ENCODE results near the gene ATP8B1.
A peak's percentile ranks its signal among the peaks of the same experiment; 100 is the strongest.

The ATP8B1 gene

DNA sequence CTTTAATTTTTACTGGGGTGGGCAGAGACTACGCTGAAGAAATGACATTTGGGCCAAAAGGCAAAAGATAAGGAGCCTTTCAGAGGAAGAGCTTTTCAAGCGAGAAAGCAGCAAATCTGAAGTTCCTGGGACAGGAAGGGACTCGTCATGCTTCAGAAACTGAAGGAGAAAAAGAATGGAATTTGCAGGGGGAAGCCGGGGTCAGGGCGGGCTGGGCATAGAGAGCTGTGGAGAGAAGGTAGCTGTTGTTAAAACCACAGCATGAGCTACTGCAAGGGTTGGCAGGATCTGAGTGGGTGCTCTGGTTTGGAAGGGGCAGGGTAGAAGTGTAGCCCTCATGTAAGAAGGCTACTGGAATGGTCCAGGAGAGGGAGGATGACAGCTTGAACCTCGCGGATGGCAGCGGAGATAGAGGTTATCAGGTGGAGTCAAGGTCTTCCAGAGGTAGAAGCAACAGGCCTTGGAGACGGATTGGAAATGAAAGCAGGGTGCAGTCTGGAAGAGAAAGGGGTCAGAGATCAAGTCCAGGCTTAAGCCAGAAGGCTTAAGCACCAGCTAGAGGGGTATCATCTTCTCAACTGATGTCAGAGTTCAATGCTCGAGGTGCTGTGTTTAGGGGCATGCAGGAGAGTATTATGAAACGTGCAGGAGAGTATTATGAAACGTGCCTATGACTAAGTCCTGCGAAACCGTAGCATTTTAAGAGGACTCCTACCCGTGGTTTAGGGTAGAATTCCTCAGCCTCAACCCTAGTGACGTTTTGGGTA, 18.9 kb downstream of the ATP8B1 start:
- TF ChIP-seq CREB5 (CRISPR knock-in tag; IDR thresholded peaks at IDR 0.05; ENCODE audit: low read depth) = no peak
- TF ChIP-seq ZFP30 (CRISPR knock-in tag; IDR thresholded peaks at IDR 0.05) = no peak
- no peak for TF ChIP-seq ZC3H10 (CRISPR knock-in tag; IDR thresholded peaks at IDR 0.05)
- no peak for TF ChIP-seq GLIS3 (CRISPR knock-in tag; IDR thresholded peaks at IDR 0.05)
- no peak for TF ChIP-seq ZNF8 (CRISPR knock-in tag; IDR thresholded peaks at IDR 0.05)
- TF ChIP-seq ISL1 (CRISPR knock-in tag; IDR thresholded peaks at IDR 0.05) = no peak
- no peak for TF ChIP-seq SNAI2 (CRISPR knock-in tag; IDR thresholded peaks at IDR 0.05)
- ATAC-seq = peak; percentile 16

DNA sequence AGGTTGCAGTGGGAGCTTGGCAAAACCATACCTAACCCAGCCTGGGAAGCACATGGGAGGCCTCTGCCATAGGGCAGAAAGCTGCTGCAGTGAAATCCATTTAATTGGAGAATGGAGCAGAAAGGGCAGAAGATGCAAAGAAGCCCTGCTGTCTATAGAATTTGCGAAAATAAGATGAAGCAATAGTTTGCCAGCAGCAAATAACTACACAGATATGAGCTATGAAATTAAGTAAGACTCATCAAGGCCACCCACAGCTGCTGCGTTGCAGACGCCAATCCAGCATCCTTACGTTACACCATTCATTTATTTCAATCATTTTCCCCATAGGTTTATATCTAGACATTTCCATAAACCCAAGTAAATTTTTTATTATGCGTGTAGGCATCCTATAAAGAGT, 21.1 kb downstream of the ATP8B1 start:
- no peak for ATAC-seq
- TF ChIP-seq ZNF565 (CRISPR knock-in tag; conservative IDR thresholded peaks at IDR 0.05; ENCODE audit: low read depth) (no peak), OSR1 (CRISPR knock-in tag; IDR thresholded peaks at IDR 0.05) (no peak), ISL1 (CRISPR knock-in tag; IDR thresholded peaks at IDR 0.05) (no peak)

DNA sequence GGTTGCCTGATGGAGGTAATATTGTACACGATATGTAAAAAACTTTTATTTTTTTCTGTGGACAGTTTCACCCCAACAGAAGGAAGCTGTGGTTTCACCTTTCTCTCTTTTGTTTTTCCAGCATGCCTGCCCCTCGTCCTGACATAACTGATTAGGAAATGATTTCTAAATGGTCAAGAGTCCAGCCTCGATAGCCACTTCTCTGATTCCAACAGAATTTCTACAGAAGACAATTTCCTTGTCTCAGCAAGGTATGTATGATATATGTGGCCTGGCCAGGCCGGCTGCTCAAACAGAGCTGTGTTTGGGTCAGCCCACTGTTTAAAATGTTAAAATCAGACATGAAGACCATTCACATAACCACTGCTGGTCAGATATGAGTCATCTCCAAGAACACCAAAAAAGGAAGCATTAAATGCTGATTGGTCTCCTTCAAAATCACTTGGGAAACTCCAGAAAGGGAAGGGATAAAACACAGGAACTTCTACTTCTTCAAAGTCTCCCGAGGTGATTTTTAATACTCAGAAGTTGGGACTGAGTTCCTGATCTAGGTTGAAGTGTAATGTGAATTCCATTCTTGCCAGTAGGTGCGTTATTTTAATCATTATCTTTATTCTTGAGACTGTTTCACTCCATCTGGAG, 22.3 kb downstream of the ATP8B1 start:
- ATAC-seq = peak; percentile 75
- TF ChIP-seq TOX (CRISPR knock-in tag; IDR thresholded peaks at IDR 0.05; ENCODE audit: borderline replicate concordance) = no peak
- no peak for TF ChIP-seq ZNF70 (CRISPR knock-in tag; IDR thresholded peaks at IDR 0.05)
- TF ChIP-seq BACH2 (CRISPR knock-in tag; IDR thresholded peaks at IDR 0.05; ENCODE audit: borderline replicate concordance) = no peak
- TF ChIP-seq RARB (CRISPR knock-in tag; IDR thresholded peaks at IDR 0.05) = no peak
- no peak for TF ChIP-seq ZC3H10 (CRISPR knock-in tag; IDR thresholded peaks at IDR 0.05)
- TF ChIP-seq, protein P1, sequence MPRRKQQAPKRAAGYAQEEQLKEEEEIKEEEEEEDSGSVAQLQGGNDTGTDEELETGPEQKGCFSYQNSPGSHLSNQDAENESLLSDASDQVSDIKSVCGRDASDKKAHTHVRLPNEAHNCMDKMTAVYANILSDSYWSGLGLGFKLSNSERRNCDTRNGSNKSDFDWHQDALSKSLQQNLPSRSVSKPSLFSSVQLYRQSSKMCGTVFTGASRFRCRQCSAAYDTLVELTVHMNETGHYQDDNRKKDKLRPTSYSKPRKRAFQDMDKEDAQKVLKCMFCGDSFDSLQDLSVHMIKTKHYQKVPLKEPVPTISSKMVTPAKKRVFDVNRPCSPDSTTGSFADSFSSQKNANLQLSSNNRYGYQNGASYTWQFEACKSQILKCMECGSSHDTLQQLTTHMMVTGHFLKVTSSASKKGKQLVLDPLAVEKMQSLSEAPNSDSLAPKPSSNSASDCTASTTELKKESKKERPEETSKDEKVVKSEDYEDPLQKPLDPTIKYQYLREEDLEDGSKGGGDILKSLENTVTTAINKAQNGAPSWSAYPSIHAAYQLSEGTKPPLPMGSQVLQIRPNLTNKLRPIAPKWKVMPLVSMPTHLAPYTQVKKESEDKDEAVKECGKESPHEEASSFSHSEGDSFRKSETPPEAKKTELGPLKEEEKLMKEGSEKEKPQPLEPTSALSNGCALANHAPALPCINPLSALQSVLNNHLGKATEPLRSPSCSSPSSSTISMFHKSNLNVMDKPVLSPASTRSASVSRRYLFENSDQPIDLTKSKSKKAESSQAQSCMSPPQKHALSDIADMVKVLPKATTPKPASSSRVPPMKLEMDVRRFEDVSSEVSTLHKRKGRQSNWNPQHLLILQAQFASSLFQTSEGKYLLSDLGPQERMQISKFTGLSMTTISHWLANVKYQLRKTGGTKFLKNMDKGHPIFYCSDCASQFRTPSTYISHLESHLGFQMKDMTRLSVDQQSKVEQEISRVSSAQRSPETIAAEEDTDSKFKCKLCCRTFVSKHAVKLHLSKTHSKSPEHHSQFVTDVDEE (CRISPR knock-in tag; IDR thresholded peaks at IDR 0.05) = no peak
- TF ChIP-seq ARNTL (CRISPR knock-in tag; IDR thresholded peaks at IDR 0.05; ENCODE audit: borderline replicate concordance, low read depth) = no peak
- TF ChIP-seq ZFP30 (CRISPR knock-in tag; IDR thresholded peaks at IDR 0.05) = no peak
- no peak for TF ChIP-seq CREB5 (CRISPR knock-in tag; IDR thresholded peaks at IDR 0.05; ENCODE audit: low read depth)
- TF ChIP-seq ZNF8 (CRISPR knock-in tag; IDR thresholded peaks at IDR 0.05) = no peak
- no peak for TF ChIP-seq ISL1 (CRISPR knock-in tag; IDR thresholded peaks at IDR 0.05)
- TF ChIP-seq, protein P2, sequence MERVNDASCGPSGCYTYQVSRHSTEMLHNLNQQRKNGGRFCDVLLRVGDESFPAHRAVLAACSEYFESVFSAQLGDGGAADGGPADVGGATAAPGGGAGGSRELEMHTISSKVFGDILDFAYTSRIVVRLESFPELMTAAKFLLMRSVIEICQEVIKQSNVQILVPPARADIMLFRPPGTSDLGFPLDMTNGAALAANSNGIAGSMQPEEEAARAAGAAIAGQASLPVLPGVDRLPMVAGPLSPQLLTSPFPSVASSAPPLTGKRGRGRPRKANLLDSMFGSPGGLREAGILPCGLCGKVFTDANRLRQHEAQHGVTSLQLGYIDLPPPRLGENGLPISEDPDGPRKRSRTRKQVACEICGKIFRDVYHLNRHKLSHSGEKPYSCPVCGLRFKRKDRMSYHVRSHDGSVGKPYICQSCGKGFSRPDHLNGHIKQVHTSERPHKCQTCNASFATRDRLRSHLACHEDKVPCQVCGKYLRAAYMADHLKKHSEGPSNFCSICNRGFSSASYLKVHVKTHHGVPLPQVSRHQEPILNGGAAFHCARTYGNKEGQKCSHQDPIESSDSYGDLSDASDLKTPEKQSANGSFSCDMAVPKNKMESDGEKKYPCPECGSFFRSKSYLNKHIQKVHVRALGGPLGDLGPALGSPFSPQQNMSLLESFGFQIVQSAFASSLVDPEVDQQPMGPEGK (CRISPR knock-in tag; IDR thresholded peaks at IDR 0.05; ENCODE audit: borderline replicate concordance) = no peak
- no peak for TF ChIP-seq ESRRG (CRISPR knock-in tag; IDR thresholded peaks at IDR 0.05)
- TF ChIP-seq TCF4 (CRISPR knock-in tag; IDR thresholded peaks at IDR 0.05; ENCODE audit: borderline replicate concordance) = no peak

DNA sequence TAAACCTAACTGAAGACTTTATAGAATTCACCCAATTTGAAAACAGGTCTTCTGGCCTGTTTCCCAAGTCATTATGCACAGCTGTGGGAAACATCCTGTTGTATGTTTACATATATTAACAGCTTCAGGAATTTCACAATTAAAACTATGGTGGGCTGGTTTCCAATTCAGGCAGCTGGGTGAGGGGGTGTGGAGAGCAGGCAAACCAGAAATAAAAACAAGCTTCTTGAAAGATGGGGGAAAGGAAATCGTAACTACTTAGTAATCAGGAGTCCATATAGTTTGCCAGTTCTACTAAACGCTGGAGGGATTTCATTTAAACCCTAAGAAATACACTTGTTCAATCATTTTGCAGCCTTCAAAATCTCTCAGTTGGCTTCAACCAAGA, 22.8 kb downstream of the ATP8B1 start:
- ATAC-seq = no peak
- TF ChIP-seq ZFP30 (CRISPR knock-in tag; IDR thresholded peaks at IDR 0.05) (no peak), CSRNP3 (CRISPR knock-in tag; IDR thresholded peaks at IDR 0.05) (no peak), TCF4 (CRISPR knock-in tag; IDR thresholded peaks at IDR 0.05; ENCODE audit: borderline replicate concordance) (no peak), TOX (CRISPR knock-in tag; IDR thresholded peaks at IDR 0.05; ENCODE audit: borderline replicate concordance) (no peak), SNAI2 (CRISPR knock-in tag; IDR thresholded peaks at IDR 0.05) (no peak)

Measured in SK-N-SH treated with all-trans-retinoic acid at 6 μM for 48 hours (cell line).